GM18517 (cell line): ENCODE measurements around the gene KIF6.

ENCODE experiments used
- ATAC-seq: cut with Tn5 transposase; IDR thresholded peaks from one replicate; pipeline ENCODE4 v1.9.1; 2021; ENCODE audit warnings: mild to moderate bottlenecking, moderate library complexity; ENCODE audit not compliant: unreplicated experiment

Gene KIF6

DNA sequence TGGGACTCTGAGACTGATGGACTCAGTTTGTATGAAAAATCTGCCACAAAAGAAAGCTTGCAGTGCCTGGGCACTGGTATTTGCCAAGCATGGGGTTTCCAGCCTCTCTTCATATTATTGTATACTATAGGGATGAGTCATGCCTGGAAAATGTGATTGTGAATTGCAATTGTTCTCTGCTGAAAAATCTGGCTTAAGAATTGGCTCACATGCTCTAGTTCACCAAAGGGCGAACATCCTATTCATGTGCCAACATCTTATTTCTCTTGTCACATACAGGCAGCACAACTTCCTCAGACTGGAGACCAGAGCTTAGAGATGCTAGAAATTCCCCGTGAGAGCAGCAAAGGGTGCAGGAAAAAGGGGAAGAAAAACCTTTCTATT is 299.1 kb downstream of the KIF6 start:
- no peak for ATAC-seq

- no peak for ATAC-seq
These were observed 299.7 kb downstream of the KIF6 start for GRCh38 chr6:39425346-39426072.

DNA sequence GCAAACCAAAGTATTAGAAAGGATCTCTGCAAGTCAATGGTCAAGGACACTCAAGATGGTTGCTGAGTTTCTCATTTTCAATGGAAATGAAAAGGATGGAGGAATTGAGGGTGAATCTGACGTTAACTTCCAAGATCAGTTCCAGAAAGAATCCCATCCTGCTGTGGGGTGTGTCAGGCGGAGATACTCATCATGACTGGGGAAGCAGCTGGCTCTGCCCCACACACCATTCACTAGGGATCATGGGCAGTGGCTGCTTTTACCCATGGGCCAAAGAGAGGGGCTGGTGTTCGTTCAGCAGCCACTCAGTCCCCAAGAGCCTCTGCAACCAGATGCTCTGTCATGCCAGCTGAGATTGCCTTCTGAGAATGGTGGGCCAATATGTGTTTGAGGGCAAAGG is 300.4 kb downstream of the KIF6 start:
- ATAC-seq: no peak

- no peak for ATAC-seq
These were observed 303.0 kb downstream of the KIF6 start for GRCh38 chr6:39422238-39422637.

- no peak for ATAC-seq
These were observed 303.6 kb downstream of the KIF6 start for GRCh38 chr6:39421383-39422225.

DNA sequence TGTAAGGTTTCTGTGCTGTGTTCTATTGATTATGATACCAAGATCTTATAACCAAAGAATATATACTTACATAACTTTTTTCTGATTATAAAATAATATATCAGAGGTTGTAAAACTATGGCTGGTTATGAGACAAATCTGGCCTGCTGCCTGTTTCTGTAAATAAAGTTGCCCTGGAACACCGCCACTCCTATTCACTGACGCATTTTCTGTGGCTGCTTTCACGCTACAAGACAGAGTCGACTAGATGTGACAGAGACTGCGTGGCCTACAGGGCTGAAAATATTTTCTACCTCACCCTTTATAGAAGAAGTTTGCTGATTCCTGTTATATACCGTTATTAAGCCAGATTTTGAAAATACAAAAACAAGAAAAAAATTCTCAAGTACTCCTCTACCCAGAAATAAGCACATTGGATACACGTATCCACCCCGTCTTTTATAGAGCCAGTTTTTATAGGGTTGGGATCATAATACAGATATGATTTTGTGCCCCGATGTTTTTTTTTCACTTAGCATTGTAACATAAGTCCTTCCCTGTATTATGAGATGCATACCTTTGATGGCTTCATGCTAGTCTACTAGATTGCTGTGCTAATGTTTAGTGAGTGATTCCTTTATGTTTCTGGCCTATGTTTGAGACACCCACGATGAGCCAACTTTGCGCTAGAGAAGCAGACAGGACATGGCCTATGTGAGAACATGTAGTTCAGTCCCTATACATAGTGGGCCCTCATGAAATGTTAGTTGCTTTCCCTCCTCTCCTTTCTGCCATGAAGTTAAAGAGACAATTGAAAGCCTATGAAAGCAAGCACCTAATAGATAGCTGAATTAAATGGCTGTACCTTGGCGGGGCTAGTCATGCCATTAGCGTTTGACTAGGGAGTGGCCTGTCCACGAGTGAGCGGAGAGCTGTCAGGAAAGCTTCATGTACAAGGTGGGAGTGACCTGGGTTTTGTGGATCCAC is 304.6 kb downstream of the KIF6 start:
- ATAC-seq: no peak

DNA sequence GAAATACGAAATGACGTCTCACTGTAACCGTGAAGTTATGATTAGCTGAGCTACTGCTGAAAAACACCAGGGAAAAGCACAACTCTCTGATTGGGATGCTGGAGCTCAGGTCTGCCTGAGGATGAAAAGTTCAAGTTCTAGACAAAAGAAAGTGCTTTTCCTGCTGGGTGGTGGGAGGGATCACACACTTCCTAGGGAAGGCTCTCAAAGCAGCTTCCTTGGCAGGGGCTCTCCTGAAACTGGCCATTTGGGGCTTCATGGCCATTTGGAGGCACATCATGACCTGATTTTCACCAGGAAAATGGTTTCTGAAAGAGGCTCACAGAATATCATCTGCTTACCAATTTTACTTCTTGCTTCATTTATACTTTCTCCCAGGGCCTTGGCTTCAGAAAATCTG is 305.6 kb downstream of the KIF6 start:
- no peak for ATAC-seq

DNA sequence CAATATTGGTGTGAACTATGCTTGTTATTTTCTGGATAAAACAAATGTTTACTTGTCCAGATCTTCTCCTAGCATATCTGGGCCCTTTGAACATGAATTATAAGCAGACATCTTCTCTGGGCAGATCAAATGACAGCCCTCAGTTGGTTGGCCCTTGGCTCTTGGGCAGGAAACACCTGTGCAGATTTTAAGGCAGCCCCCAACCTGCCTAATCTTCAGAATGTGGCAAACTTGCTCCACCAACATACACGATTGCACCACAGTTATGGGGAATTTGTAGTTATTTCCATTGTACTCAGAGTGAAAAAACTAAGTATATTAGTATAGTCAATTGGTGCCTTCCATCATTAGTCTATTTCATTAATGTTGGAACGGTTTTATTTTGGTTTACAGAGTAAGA is 307.8 kb downstream of the KIF6 start:
- ATAC-seq: no peak

DNA sequence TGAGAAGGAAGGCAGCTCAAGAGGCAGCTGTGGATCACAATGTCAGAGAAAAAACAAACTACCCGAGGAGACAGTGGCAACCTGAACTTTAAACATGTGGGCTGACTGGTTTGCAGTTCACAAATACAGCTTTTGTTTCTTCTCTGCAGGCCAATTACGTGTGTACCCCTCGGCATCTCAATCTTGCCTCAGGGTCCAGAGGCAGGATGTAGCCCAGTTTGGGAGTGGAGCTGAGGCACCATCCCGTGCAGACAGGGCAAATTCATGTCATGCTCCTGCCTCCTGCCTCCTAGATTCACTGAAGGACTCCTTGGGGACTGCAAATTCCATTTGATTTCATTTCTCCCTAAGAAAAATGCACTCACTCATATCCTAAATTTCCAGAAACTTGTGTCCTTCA is 308.5 kb downstream of the KIF6 start:
- ATAC-seq: no peak

- ATAC-seq: no peak
These were observed 309.2 kb downstream of the KIF6 start for GRCh38 chr6:39416026-39416425.

GRCh38 chr6:39415482-39415881 is 309.7 kb downstream of the KIF6 start:
- ATAC-seq: no peak

DNA sequence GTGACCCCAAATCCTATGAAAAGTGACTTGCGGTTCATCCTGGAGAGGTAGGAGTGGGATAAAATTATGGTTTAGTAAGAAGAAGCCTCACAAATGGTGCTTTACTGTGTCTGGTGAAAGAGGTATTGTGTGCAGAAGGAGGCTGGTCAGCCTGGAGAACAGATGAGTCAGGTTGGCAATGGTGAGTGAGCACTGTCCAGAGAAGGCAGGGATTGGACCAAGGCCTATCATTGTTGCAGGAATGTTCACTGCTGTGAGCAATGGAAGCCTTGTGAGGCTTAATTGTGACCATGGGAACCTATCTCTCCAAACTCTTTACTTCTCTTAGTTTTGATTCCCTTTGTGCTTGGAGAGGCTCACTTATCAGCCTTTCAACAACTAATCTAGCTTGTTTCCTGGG is 313.7 kb downstream of the KIF6 start:
- no peak for ATAC-seq

DNA sequence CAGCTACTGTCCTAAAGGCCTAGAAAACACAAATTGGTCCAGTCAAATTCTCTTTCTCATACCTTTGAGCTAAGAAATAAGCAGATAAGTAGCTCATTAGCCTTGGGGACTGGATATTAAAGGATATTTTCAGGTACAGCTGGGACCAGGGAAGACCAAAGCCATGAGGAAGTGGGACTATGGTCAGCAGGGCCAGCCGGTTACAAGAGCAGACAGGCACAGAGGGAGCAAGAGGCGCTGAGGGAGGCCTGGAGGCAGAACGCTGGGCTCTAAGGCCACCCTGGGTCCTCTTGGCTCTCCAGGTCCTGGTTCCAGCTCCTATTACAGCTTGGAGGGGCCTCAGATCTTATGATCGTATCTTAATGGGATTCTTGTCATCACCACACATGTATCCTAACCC is 314.2 kb downstream of the KIF6 start:
- ATAC-seq: no peak

DNA sequence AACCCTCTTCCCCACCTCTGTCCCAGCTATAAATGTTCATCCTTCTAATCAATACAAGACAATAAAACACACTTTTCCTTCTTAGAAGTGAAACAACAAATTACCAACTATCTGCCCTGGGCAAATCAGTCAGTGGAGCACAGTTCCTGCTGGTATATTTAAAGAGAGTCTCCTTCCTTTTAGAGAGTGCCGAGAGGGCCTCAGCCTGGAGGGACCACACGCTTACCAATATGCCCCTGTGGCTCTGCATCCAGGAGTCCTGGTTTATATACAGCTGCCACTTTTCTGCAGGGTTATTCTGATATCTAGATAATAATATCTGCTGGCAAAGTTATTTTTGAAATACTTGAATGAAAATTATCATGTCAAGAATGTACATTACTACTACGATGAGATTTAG is 315.3 kb downstream of the KIF6 start:
- ATAC-seq: no peak

DNA sequence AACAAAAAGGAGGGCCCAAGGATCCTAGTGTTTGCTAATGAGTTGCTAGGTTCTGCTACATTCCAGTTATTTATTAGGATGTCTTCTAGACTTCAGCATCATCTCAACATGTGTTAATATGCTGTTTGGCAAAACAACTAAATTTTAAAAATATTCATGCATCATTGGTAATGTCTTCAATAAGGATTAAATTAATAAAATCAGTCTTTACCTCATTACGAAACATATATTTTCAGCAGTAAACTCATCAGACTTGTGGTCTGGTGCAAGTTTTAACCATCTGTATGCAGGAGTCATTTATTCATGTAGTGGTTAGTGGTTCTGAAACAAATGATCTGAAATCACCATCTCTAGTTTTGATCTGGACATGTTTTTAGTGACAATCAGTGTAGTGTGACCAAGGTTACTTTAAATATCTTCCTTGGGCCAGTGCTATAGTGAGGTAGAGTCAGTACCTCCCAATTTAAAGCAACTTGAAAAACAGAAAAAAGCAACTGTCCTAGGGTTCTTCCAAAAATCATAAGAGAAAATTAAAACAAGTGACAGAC is 317.7 kb downstream of the KIF6 start:
- ATAC-seq: peak; percentile 86

- no peak for ATAC-seq
These were observed 320.9 kb downstream of the KIF6 start for GRCh38 chr6:39404312-39404711.

GRCh38 chr6:39403304-39403703 is 321.9 kb downstream of the KIF6 start:
- ATAC-seq: no peak

- ATAC-seq: no peak
These were observed 322.9 kb downstream of the KIF6 start for GRCh38 chr6:39402239-39402751.

- no peak for ATAC-seq
These were observed 323.8 kb downstream of the KIF6 start for GRCh38 chr6:39401376-39401775.

- no peak for ATAC-seq
These were observed 325.2 kb downstream of the KIF6 start for GRCh38 chr6:39400026-39400425.

DNA sequence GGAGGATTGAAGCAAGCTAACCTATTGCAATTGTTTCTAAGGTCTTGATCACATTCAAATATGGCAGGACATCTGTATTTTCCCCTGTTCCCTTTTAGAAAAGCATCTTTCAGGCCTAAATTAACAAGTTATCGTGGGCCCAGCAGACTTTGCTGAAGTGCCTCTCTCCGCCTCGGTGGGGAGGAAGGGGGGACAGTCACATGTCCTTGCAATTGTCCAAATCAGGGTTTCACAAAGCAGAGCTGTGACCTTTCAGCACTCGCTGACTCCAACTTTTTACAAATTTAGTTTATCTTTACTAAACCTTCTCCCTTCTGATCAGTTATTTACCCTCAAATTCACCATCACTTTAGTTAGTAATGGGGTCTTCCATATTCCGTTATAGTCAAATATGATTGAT is 328.4 kb downstream of the KIF6 start:
- no peak for ATAC-seq
